HepG2 (cell line): ENCODE results near the gene WDR31. TPM values are rescaled to one million over a fixed set of nuclear protein-coding genes. Genes with fewer than 3 reads are reported as not detected.

ENCODE experiments used
- ATF3 ChIP-seq: sonication (generic); formaldehyde crosslinking; IDR thresholded peaks from 2 replicates; pipeline ENCODE4 v1.4.0; 2020; ENCODE audit warnings: missing genetic modification reagents
- CCDC6 ChIP-seq: sonication (generic); formaldehyde crosslinking; IDR thresholded peaks from 2 replicates; pipeline ENCODE4 v1.8.1; 2022; ENCODE audit warnings: mild to moderate bottlenecking, missing genetic modification reagents, moderate library complexity
- CENPBD1 ChIP-seq: sonication (generic); formaldehyde crosslinking; IDR thresholded peaks from 2 replicates; pipeline ENCODE4 v1.8.0; 2022; ENCODE audit warnings: missing genetic modification reagents, low read depth, mild to moderate bottlenecking, borderline replicate concordance
- CTCF ChIP-seq: sonication (generic); formaldehyde crosslinking; IDR thresholded peaks from 2 replicates; pipeline ENCODE4 v1.5.0; 2020; ENCODE audit warnings: mild to moderate bottlenecking, missing genetic modification reagents, moderate library complexity
- KDM1A ChIP-seq: IDR thresholded peaks from 2 replicates; pipeline ENCODE4 v1.6.1; 2016; ENCODE audit warnings: missing compliant biosample characterization
- MLXIP ChIP-seq: sonication (generic); formaldehyde crosslinking; IDR thresholded peaks from 2 replicates; pipeline ENCODE4 v1.9.0; 2021; ENCODE audit warnings: missing genetic modification reagents, borderline replicate concordance
- MTF2 ChIP-seq: sonication (generic); formaldehyde crosslinking; IDR thresholded peaks from 2 replicates; pipeline ENCODE4 v1.5.0; 2020; ENCODE audit warnings: missing genetic modification reagents, borderline replicate concordance
- NR0B2 ChIP-seq: sonication (generic); formaldehyde crosslinking; IDR thresholded peaks from 2 replicates; pipeline ENCODE4 v1.4.0; 2020; ENCODE audit warnings: mild to moderate bottlenecking, missing genetic modification reagents
- PAF1 ChIP-seq: IDR thresholded peaks from 2 replicates; pipeline ENCODE4 v1.6.1; 2016; ENCODE audit warnings: missing genetic modification reagents, missing compliant biosample characterization
- PCBP2 ChIP-seq: fragments of 200-400 bp; formaldehyde crosslinking; optimal IDR thresholded peaks from 2 replicates; pipeline ENCODE3; 2018; ENCODE audit warnings: low read length, low read depth; ENCODE audit not compliant: poor library complexity, severe bottlenecking
- PITX1 ChIP-seq: sonication (generic); formaldehyde crosslinking; IDR thresholded peaks from 2 replicates; pipeline ENCODE4 v1.5.1; 2020; ENCODE audit warnings: mild to moderate bottlenecking, missing genetic modification reagents
- THAP11 ChIP-seq: IDR thresholded peaks from 2 replicates; pipeline ENCODE4 v1.6.1; 2016; ENCODE audit warnings: missing biosample characterization, missing genetic modification reagents
- YEATS2 ChIP-seq: sonication (generic); formaldehyde crosslinking; IDR thresholded peaks from 2 replicates; pipeline ENCODE4 v1.4.0; 2020; ENCODE audit warnings: missing genetic modification reagents, borderline replicate concordance
- ZNF180 ChIP-seq: sonication (generic); formaldehyde crosslinking; IDR thresholded peaks from 2 replicates; pipeline ENCODE4 v1.4.0; 2020; ENCODE audit warnings: low read depth, missing genetic modification reagents, borderline replicate concordance
- ZNF260 ChIP-seq: sonication (generic); formaldehyde crosslinking; IDR thresholded peaks from 2 replicates; pipeline ENCODE4 v1.4.0; 2020; ENCODE audit warnings: missing genetic modification reagents, low read depth, mild to moderate bottlenecking, borderline replicate concordance
- ZNF264 ChIP-seq: sonication (generic); formaldehyde crosslinking; IDR thresholded peaks from 2 replicates; pipeline ENCODE4 v1.4.0; 2020; ENCODE audit warnings: missing genetic modification reagents
- ZNF33B ChIP-seq: sonication (generic); formaldehyde crosslinking; IDR thresholded peaks from 2 replicates; pipeline ENCODE4 v1.5.1; 2020; ENCODE audit warnings: mild to moderate bottlenecking, missing genetic modification reagents
- ZNF546 ChIP-seq: sonication (generic); formaldehyde crosslinking; conservative IDR thresholded peaks from 2 replicates; pipeline ENCODE4 v1.8.1; 2023; ENCODE audit warnings: mild to moderate bottlenecking, missing genetic modification reagents
- ZNF570 ChIP-seq: sonication (generic); formaldehyde crosslinking; IDR thresholded peaks from 2 replicates; pipeline ENCODE4 v1.4.0; 2020; ENCODE audit warnings: mild to moderate bottlenecking, missing genetic modification reagents, borderline replicate concordance
- polyA plus RNA-seq, 8 experiments: library from polyadenylated mRNA; depleted of rRNA in 3 of 8; stranded (reverse) in 7 of 8; unstranded in 1 of 8; fragments of >200 nt; fragmentation: Illumina TruSeq in 4 of 8; extraction: Trizol in 4 of 8; gene quantifications; 2 replicates each; pipeline versions ENCODE4 v1.2.1 to v1.2.3, GENCODE V29; 2011 to 2016; ENCODE audit warnings: low read depth in 4 of 8, missing spikeins in 1 of 8, mixed read lengths in 1 of 8; ENCODE audit not compliant: insufficient read depth in 1 of 8
- total RNA-seq, 5 experiments: library from RNA; depleted of rRNA; stranded (reverse); fragments of >200 nt; fragmentation: Illumina TruSeq; extraction: Trizol; gene quantifications; 2 replicates each; pipeline ENCODE4 v1.2.3, GENCODE V29; 2016; ENCODE audit warnings: low read depth in 1 of 5

Gene WDR31
- total and polyA plus RNA-seq, 2 of the 13 experiments (the other 11 are each of a cell fraction or from before 2014, with no cell fraction given) = 0.33 to 1.7 TPM

GRCh38 chr9:113275157-113276131 is 64.6 kb downstream of the WDR31 start, which contains the start of the genes CDC26 and PRPF4 (continued):
- TF ChIP-seq ZNF180 (CRISPR knock-in tag) (peak; percentile 73; the same call in 1 of the 2 replicates), CCDC6 (CRISPR knock-in tag) (no peak), YEATS2 (CRISPR knock-in tag) (peak; percentile 96), PAF1 (no peak), PITX1 (CRISPR knock-in tag) (peak; percentile 97), ZNF260 (CRISPR knock-in tag) (no peak), ZNF33B (peak; percentile 60; the same call in 1 of the 2 replicates), ATF3 (CRISPR knock-in tag) (no peak), ZNF570 (CRISPR knock-in tag) (no peak), KDM1A (CRISPR knock-in tag) (no peak), ZNF546 (peak; percentile 79; the same call in 1 of the 2 replicates), THAP11 (peak; percentile 99), PCBP2 (no peak), MLXIP (no peak), MTF2 (no peak), NR0B2 (CRISPR knock-in tag) (no peak), CTCF (CRISPR knock-in tag) (peak; percentile 23; the same call in 1 of the 2 replicates), ZNF264 (no peak), CENPBD1 (no peak)
